Heart right ventricle (tissue), 16 donors: ENCODE data around the gene CD302. TPM values are rescaled to one million over a fixed set of nuclear protein-coding genes. Genes with fewer than 3 reads are reported as not detected.

Source experiments
- ATAC-seq, 8 donors: fragments of 200-7000 bp; cut with Tn5 transposase; one replicate each; pipeline ENCODE4 v1.9.1; 2020; ENCODE audit warnings: mild to moderate bottlenecking in 8 of 8, moderate library complexity in 8 of 8, moderate number of reproducible peaks in 1 of 8
- DNase-seq, 2 donors: peaks; one replicate each; pipeline ENCODE4 v3.0.0-alpha.2; 2020
- H3K27ac ChIP-seq, 10 donors: fragments of 200-600 bp; sonication (generic) in 2 of 10; one replicate each; pipeline versions ENCODE4 v1.5.0 to v1.8.0; 2020 to 2022; ENCODE audit warnings: mild to moderate bottlenecking in 3 of 10
- H3K27me3 ChIP-seq, 7 donors: fragments of 200-600 bp; one replicate each; pipeline ENCODE4 v1.8.0; 2021 to 2022; ENCODE audit warnings: mild to moderate bottlenecking in 2 of 7
- H3K36me3 ChIP-seq, 9 donors: fragments of 200-600 bp; sonication (generic) in 1 of 9; one replicate each; pipeline versions ENCODE4 v1.5.0 to v1.8.0; 2020 to 2022; ENCODE audit warnings: mild to moderate bottlenecking in 2 of 9
- H3K4me1 ChIP-seq, 9 donors: fragments of 200-600 bp; sonication (generic) in 1 of 9; one replicate each; pipeline versions ENCODE4 v1.5.0 to v1.8.0; 2020 to 2022; ENCODE audit warnings: mild to moderate bottlenecking in 4 of 9
- H3K4me3 ChIP-seq, 10 donors: fragments of 200-600 bp; sonication (generic) in 2 of 10; one replicate each; pipeline versions ENCODE4 v1.5.0 to v1.8.0; 2020 to 2022; ENCODE audit warnings: mild to moderate bottlenecking in 7 of 10, moderate library complexity in 2 of 10
- H3K9me3 ChIP-seq, 11 donors: fragments of 200-600 bp in 10 of 11; sonication (generic) in 2 of 11; one replicate each; pipeline versions ENCODE4 v1.5.0 to v1.8.0; 2013 to 2022; ENCODE audit warnings: mild to moderate bottlenecking in 2 of 11, control low read depth in 1 of 11, moderate library complexity in 1 of 11
- CTCF ChIP-seq, 9 donors: fragments of 200-600 bp; sonication (generic) in 2 of 9; IDR thresholded peaks; one replicate each; pipeline versions ENCODE4 v1.5.0 to v1.8.0; 2021 to 2022; ENCODE audit warnings: antibody characterized with exemption in 9 of 9, mild to moderate bottlenecking in 5 of 9, moderate library complexity in 1 of 9
- WGBS, 2 donors: extraction: QIAGEN DNeasy Blood & Tissue Kit; methylation state at CpG; one replicate each; pipeline ENCODE4 v1.1.7; 2013; ENCODE audit warnings: inconsistent platforms in 1 of 2; 5-methylcytosine and 5-hydroxymethylcytosine counted together
- intact Hi-C, 10 donors: fragments of 100-400 bp; cut with DNase I; formaldehyde crosslinking; loops; one replicate each; pipeline versions ENCODE4 v1.11.1 to v1.14.2; 2022
- polyA plus RNA-seq, 2 donors: library from polyadenylated mRNA; stranded (reverse); fragments of 200-250 nt; gene quantifications; one replicate each; pipeline ENCODE4 v1.2.3, GENCODE V29; 2013
- total RNA-seq, 10 donors: library from RNA; stranded (reverse); fragmentation: NEBNext Ultra II Directional in 3 of 10; extraction: Animal tissue kit (Norgen Biotek cat#: 25700) in 3 of 10; gene quantifications; one replicate each; pipeline versions ENCODE4 v1.2.1 to v1.2.4, GENCODE V29; 2021 to 2023
- donor health status: Arrhythmogenic right ventricular cardiomyopathy.
- donor health status: ischemic (EF 13 %, LVEDD 7.1; RV severe dilation, severe dysfunction).
- donor health status: healthy with polysubstance abuse.
- donor health status: DM: no; HTN: yes; CAD: no.
- donor health status: DM: no; HTN: no; CAD: no.
- donor health status: ischemic (EF 25% LVEDD 6.9; RV normal size, moderate dysfunction).
- donor health status: ischemic (EF 25% LVEDD 5.7; RV mildly dilated, moderate dysfunction).
- donor health status: healthy.
- donor health status: DM: yes; HTN: yes; CAD: no.
- donor health status: Ischemic cardiomyopathy.
- donor health status: ischemic (EF 35%, LVEDD 5.7; RV mildly dilated, moderate dysfunction).
- donor health status: nonischemic (EF 11% LVEDD 7.7; RV severe dilation, severe dysfunction).
- donor health status: DM: yes; HTN: yes; CAD: no.
- donor health status: PGD.
- donor health status: ischemic (EF 29% LVEDD 5.4; RV normal size, mild dysfunction).
- donor health status: nonischemic (EF 23%, LVEDD 6.1; RV moderate dilation, normal function).

CD302 gene
- total and polyA plus RNA-seq, 12 donors = 5.8 to 25.2 (median 12.8) TPM

- H3K9me3 ChIP-seq = peaks cover 0 to 12% (median 0%) of the 10 kb centered on the region in 11 donors
- 89 to 93% methylated on average over 2 of the region's 2 CpGs for WGBS, 2 donors
- no peak for DNase-seq
- no peak overlapping the region for H3K4me3 ChIP-seq
- intact Hi-C loops = loop anchor here in 1 of 10 donors (5.0 kb wide), 1 partner anchor 35 kb away; no protein-coding TSS in a partner anchor
- H3K4me1 ChIP-seq = peaks cover 0 to 87% (median 54%) of the 10 kb centered on the region in 9 donors
- no peak for ATAC-seq
- H3K27ac ChIP-seq = no peak overlapping the region
- H3K27me3 ChIP-seq = no peaks in the 10 kb centered on the region
- H3K36me3 ChIP-seq = peaks cover 0 to 63% (median 5%) of the 10 kb centered on the region in 9 donors
- no peak for TF ChIP-seq CTCF (IDR thresholded peaks at IDR 0.05)
Measured at GRCh38 chr2:159722580-159722979, 75.4 kb downstream of the CD302 start.

DNA sequence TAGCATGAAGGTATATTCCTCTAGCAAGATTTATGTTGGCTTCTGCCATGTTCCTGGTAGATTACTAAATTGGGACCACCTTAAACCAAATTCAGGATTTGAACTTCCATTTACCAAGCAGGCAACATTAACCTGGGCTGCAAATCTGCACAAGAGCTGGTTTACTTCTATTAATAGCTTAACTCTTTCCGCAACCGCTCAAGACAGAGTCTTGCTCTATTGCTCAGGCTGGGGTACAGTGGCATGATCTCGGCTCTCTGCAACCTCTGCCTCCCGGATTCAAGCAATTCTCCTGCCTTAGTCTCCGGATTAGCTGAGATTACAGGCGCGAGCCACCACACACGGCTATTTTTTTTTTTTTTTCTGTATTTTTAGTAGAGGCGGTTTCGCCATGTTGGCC lies 77.3 kb downstream of the CD302 start:
- ATAC-seq (no peak), DNase-seq (no peak)
- TF ChIP-seq CTCF (IDR thresholded peaks at IDR 0.05) = no peak
- Histone ChIP-seq H3K27me3 (no peaks in the 10 kb centered on the region), H3K4me3 (no peak overlapping the region), H3K4me1 (peaks cover 0 to 90% (median 71%) of the 10 kb centered on the region in 9 donors), H3K9me3 (peaks cover 0 to 12% (median 0%) of the 10 kb centered on the region in 11 donors), H3K36me3 (peaks cover 0 to 79% (median 5%) of the 10 kb centered on the region in 9 donors), H3K27ac (no peak overlapping the region)
- intact Hi-C loops = loop anchor here in 1 of 10 donors (5.0 kb wide), 1 partner anchor 37 kb away; no protein-coding TSS in a partner anchor
- 85 to 89% methylated on average over 10 of the region's 10 CpGs for WGBS, 2 donors

Other genes starting within 250 kb of the CD302 start
- gene BAZ2B, start 181.7 kb downstream of the CD302 start, total RNA-seq = 10 to 100 TPM; 30.8 to 57.2 (median 45.5) TPM
- gene BAZ2B, start 181.7 kb downstream of the CD302 start, polyA plus RNA-seq = 10 to 100 TPM in 1 of 2 donors, 1 to 10 TPM in 1; 6.8 to 39.6 TPM
- gene MARCHF7, start 85.7 kb downstream of the CD302 start, total RNA-seq = 100 to 1,000 TPM in 2 of 10 donors, 10 to 100 TPM in 8; 81.6 to 101 (median 88.2) TPM
- 10 to 100 TPM; 20.3 to 27.6 TPM for gene MARCHF7, start 85.7 kb downstream of the CD302 start, polyA plus RNA-seq
- gene LY75, start 106.5 kb upstream of the CD302 start, total RNA-seq = 1 to 10 TPM in 2 of 10 donors, under 1 TPM in 8; 0.15 to 3.4 (median 0.64) TPM
- gene LY75, start 106.5 kb upstream of the CD302 start, polyA plus RNA-seq = under 1 TPM; 0.44 to 0.49 TPM